Transverse colon (tissue), 4 donors: ENCODE data around the gene RGS7. TPM values are rescaled to one million over a fixed set of nuclear protein-coding genes. Genes with fewer than 3 reads are reported as not detected.

Source experiments
- DNase-seq: peaks from one replicate; pipeline ENCODE4 v3.0.0-alpha.2; 2019
- H3K27ac ChIP-seq, 4 donors: fragments of 200-600 bp; sonication (generic); 2 replicates each; pipeline ENCODE4 v1.5.1; 2016 to 2018; ENCODE audit warnings: inconsistent platforms in 4 of 4
- H3K27me3 ChIP-seq: fragments of 200-600 bp; sonication (generic); 2 replicates; pipeline ENCODE4 v1.5.1; 2017; ENCODE audit warnings: inconsistent platforms
- H3K36me3 ChIP-seq, 4 donors: fragments of 200-600 bp; sonication (generic); 2 replicates each; pipeline ENCODE4 v1.5.1; 2017 to 2019; ENCODE audit warnings: inconsistent platforms in 4 of 4
- H3K4me1 ChIP-seq, 4 donors: fragments of 200-600 bp; sonication (generic); 2 replicates each; pipeline ENCODE4 v1.5.1; 2017 to 2020; ENCODE audit warnings: inconsistent platforms in 4 of 4
- H3K4me3 ChIP-seq, 4 donors: fragments of 200-600 bp; sonication (generic); 1 replicate in 1 of 4; 2 replicates in 3 of 4; pipeline versions ENCODE4 v1.5.1 to v1.6.1; 2017 to 2019; ENCODE audit warnings: inconsistent platforms in 4 of 4
- H3K9me3 ChIP-seq, 2 donors: fragments of 200-600 bp; sonication (generic); 2 replicates each; pipeline ENCODE4 v1.5.1; 2017 to 2019; ENCODE audit warnings: inconsistent platforms in 2 of 2
- CTCF ChIP-seq, 5 experiments: fragments of 200-600 bp in 3 of 5; fragments of 450-650 bp in 2 of 5; sonication (generic) in 3 of 5; IDR thresholded peaks; 1 replicate in 2 of 5; 2 replicates in 3 of 5; pipeline ENCODE4 v1.5.1; 2016 to 2017; ENCODE audit warnings: antibody characterized with exemption in 5 of 5, inconsistent platforms in 3 of 5, mild to moderate bottlenecking in 2 of 5, moderate library complexity in 1 of 5
- EP300 ChIP-seq: sonication (generic); formaldehyde crosslinking; IDR thresholded peaks from one replicate; pipeline ENCODE4 v1.6.1; 2017; ENCODE audit warnings: antibody characterized with exemption, low read depth
- POLR2A ChIP-seq: fragments of 450-650 bp; IDR thresholded peaks from one replicate; pipeline ENCODE4 v1.6.1; 2016; ENCODE audit warnings: antibody characterized with exemption, mild to moderate bottlenecking, moderate library complexity
- POLR2AphosphoS5 ChIP-seq, 3 donors: sonication (generic); formaldehyde crosslinking; IDR thresholded peaks; one replicate each; pipeline ENCODE4 v1.6.1; 2016; ENCODE audit warnings: antibody characterized with exemption in 3 of 3
- WGBS, 2 donors: methylation state at CpG; one replicate each; pipeline ENCODE4 v1.1.5; 2018; ENCODE audit warnings: low coverage in 1 of 2; 5-methylcytosine and 5-hydroxymethylcytosine counted together
- in situ Hi-C, 4 donors: fragments of 200-750 bp; cut with MboI; loops; one replicate each; pipeline versions ENCODE4 v1.15.0 to v1.15.1; 2017; ENCODE audit warnings: low sequenced_read_pairs in 3 of 4, low pct_ligation_motif_present in 1 of 4, low pct_unique_long_range_greater_than_20kb in 1 of 4
- intact Hi-C: fragments of 100-400 bp; cut with DNase I; formaldehyde crosslinking; loops from one replicate; pipeline ENCODE4 v1.15.1; 2023; ENCODE audit warnings: low total_unique reads
- total RNA-seq, 4 donors: library from RNA; depleted of rRNA; stranded (reverse); fragments of >200 nt; gene quantifications; one replicate each; pipeline ENCODE4 v1.1.0, GENCODE V29; 2016

Gene RGS7
- total RNA-seq, 4 donors from 2014 or later: 1.5 to 2.0 TPM; not detected in 2

- no peak for TF ChIP-seq EP300
- no peak for TF ChIP-seq POLR2A
- no peak for TF ChIP-seq POLR2AphosphoS5 (IDR thresholded peaks at IDR 0.05)
- TF ChIP-seq CTCF (IDR thresholded peaks at IDR 0.05): no peak
- 78% methylated on average over 4 of the region's 4 CpGs for WGBS, 2 donors
- H3K27ac ChIP-seq: no peak overlapping the region
- H3K4me1 ChIP-seq: no peaks in the 10 kb centered on the region
- in situ Hi-C loops (no loop called here), intact Hi-C loops (no loop called here)
- H3K36me3 ChIP-seq: no peaks in the 10 kb centered on the region
- peaks cover 7 to 12% of the 10 kb centered on the region in 2 donors for H3K9me3 ChIP-seq
- H3K27me3 ChIP-seq: no peaks in the 10 kb centered on the region
- no peak overlapping the region for H3K4me3 ChIP-seq
- no peak for DNase-seq
Observed at GRCh38 chr1:241274693-241275092, 82.3 kb downstream of the RGS7 start.

GRCh38 chr1:241272828-241273227 is 84.2 kb downstream of the RGS7 start:
- in situ Hi-C loops: no loop called here
- Histone ChIP-seq H3K27me3 (no peaks in the 10 kb centered on the region), H3K9me3 (peaks cover 7 to 12% of the 10 kb centered on the region in 2 donors), H3K36me3 (no peaks in the 10 kb centered on the region), H3K4me1 (no peaks in the 10 kb centered on the region), H3K4me3 (no peak overlapping the region), H3K27ac (no peak overlapping the region)
- no peak for DNase-seq
- intact Hi-C loops: no loop called here
- no peak for TF ChIP-seq POLR2AphosphoS5 (IDR thresholded peaks at IDR 0.05)
- no peak for TF ChIP-seq POLR2A
- TF ChIP-seq EP300: no peak
- no peak for TF ChIP-seq CTCF (IDR thresholded peaks at IDR 0.05)

GRCh38 chr1:241271427-241271826 is 85.6 kb downstream of the RGS7 start:
- intact Hi-C loops (no loop called here), in situ Hi-C loops (no loop called here)
- peaks cover 7 to 12% of the 10 kb centered on the region in 2 donors for H3K9me3 ChIP-seq
- H3K4me3 ChIP-seq: no peak overlapping the region
- no peak overlapping the region for H3K27ac ChIP-seq
- no peaks in the 10 kb centered on the region for H3K36me3 ChIP-seq
- DNase-seq: peak; percentile 55
- H3K27me3 ChIP-seq: no peaks in the 10 kb centered on the region
- WGBS, 2 donors: 60 to 67% methylated on average over 1 of the region's 1 CpG
- TF ChIP-seq POLR2AphosphoS5 (IDR thresholded peaks at IDR 0.05) (no peak), CTCF (IDR thresholded peaks at IDR 0.05) (no peak), EP300 (no peak), POLR2A (no peak)
- no peaks in the 10 kb centered on the region for H3K4me1 ChIP-seq

- TF ChIP-seq EP300 (no peak), POLR2A (no peak), CTCF (IDR thresholded peaks at IDR 0.05) (no peak), POLR2AphosphoS5 (IDR thresholded peaks at IDR 0.05) (no peak)
- WGBS, 2 donors: 80 to 83% methylated on average over 1 to 2 of the region's 2 CpGs
- H3K4me1 ChIP-seq: no peaks in the 10 kb centered on the region
- no peak overlapping the region for H3K4me3 ChIP-seq
- H3K27ac ChIP-seq: no peak overlapping the region
- intact Hi-C loops: no loop called here
- no peaks in the 10 kb centered on the region for H3K27me3 ChIP-seq
- no peak for DNase-seq
- in situ Hi-C loops: no loop called here
- H3K9me3 ChIP-seq: peaks cover 7 to 12% of the 10 kb centered on the region in 2 donors
- no peaks in the 10 kb centered on the region for H3K36me3 ChIP-seq
Observed at GRCh38 chr1:241270016-241270415, 87.0 kb downstream of the RGS7 start.
